Nephron progenitor cell (in vitro differentiated cells): ENCODE data around the gene SPRED2.

ENCODE experiments used
- DNase-seq: peaks from one replicate; pipeline ENCODE4 v3.0.0; 2021
- H3K27ac Mint-ChIP-seq: 2 replicates; pipeline ENCODE4 v1.8.0; 2021; ENCODE audit warnings: mild to moderate bottlenecking, moderate library complexity, mixed read lengths
- H3K27me3 Mint-ChIP-seq: 2 replicates; pipeline ENCODE4 v1.8.0; 2021; ENCODE audit warnings: mild to moderate bottlenecking, low read depth, mixed read lengths; ENCODE audit not compliant: poor library complexity
- H3K36me3 Mint-ChIP-seq: 2 replicates; pipeline ENCODE4 v1.8.0; 2021; ENCODE audit warnings: low read depth, mixed read lengths
- H3K4me1 Mint-ChIP-seq: 2 replicates; pipeline ENCODE4 v1.8.0; 2021; ENCODE audit warnings: mixed read lengths
- H3K4me3 Mint-ChIP-seq: 2 replicates; pipeline ENCODE4 v1.8.0; 2021; ENCODE audit warnings: mild to moderate bottlenecking, moderate library complexity, mixed read lengths
- H3K9me3 Mint-ChIP-seq: 2 replicates; pipeline ENCODE4 v1.8.0; 2021; ENCODE audit warnings: mild to moderate bottlenecking, moderate library complexity, mixed read lengths
- TF ChIP-seq, protein P1 (sequence below): fragments of 200-600 bp; sonication (generic); IDR thresholded peaks from 2 replicates; pipeline ENCODE4 v1.5.0; 2021; ENCODE audit warnings: antibody characterized with exemption

SPRED2 gene

DNA sequence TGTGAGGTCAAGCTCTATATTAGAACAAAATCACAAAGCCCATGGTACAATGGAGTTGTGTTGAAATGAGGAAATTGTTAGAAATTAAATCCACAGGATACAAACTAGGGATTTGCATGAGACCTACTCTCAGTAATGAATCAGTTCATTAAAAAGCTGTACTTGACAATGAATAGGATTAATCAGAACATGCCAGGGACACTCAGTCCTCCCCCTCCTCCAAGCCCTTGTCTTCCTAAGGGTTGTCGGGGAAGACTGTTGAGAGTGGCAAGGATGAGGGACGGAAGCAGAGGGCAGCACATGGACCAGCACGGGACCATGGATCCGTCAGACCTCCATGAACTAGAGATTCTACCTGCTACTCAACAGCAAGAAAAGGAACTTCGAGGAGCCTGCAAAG is 39.8 kb downstream of the SPRED2 start:
- no peak overlapping the region for H3K27ac Mint-ChIP-seq

DNA sequence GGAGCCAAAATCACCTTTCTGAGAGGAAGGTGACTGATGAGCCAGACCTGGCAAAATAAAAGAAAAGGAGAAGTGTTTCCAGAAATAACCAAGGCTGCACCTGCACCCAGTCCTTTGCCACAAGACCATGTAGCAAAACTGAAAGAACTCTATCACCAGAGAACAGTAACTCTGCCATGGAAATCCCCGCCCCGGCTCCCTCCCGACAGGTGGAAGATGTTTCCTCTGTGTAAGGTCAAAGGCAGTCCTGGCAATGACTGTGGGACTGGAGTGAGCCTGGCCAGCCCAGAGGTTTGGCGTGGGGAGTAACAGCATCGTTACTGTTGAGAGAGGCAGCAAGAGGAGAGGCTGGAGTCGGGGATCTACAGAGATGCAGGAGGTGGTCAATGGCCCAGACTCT is 42.3 kb downstream of the SPRED2 start:
- no peak overlapping the region for H3K27ac Mint-ChIP-seq

More for the DNA sequence above, 39.8 kb downstream of the SPRED2 start:
- Mint-ChIP-seq H3K27me3 (no peaks in the 10 kb centered on the region), H3K36me3 (peaks cover 2% of the 10 kb centered on the region), H3K9me3 (peaks cover 1% of the 10 kb centered on the region), H3K4me3 (no peak overlapping the region), H3K4me1 (peaks cover 64% of the 10 kb centered on the region)
- no peak for DNase-seq
- TF ChIP-seq, protein P1, sequence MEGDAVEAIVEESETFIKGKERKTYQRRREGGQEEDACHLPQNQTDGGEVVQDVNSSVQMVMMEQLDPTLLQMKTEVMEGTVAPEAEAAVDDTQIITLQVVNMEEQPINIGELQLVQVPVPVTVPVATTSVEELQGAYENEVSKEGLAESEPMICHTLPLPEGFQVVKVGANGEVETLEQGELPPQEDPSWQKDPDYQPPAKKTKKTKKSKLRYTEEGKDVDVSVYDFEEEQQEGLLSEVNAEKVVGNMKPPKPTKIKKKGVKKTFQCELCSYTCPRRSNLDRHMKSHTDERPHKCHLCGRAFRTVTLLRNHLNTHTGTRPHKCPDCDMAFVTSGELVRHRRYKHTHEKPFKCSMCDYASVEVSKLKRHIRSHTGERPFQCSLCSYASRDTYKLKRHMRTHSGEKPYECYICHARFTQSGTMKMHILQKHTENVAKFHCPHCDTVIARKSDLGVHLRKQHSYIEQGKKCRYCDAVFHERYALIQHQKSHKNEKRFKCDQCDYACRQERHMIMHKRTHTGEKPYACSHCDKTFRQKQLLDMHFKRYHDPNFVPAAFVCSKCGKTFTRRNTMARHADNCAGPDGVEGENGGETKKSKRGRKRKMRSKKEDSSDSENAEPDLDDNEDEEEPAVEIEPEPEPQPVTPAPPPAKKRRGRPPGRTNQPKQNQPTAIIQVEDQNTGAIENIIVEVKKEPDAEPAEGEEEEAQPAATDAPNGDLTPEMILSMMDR, result no peak

DNA sequence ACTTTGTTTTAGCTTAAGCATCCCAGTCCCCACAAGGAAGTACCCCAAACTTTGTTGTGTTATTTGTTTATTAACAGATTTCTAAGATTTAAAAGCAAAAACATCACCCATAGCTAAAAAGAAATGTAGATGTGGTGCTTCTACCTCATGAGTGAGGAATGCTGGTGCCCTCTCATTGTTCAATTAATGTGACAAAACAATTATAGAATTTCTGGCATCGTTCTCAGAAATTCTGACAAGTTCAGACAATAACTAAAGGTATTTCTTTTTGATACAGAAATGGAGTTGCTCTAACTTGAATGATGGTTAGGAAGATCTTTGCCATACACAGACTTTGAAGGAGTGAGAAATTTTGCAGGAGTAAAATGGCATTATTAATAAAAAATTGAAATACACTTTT is 42.9 kb downstream of the SPRED2 start:
- TF ChIP-seq, protein P1, result no peak
- Mint-ChIP-seq H3K27ac (peak overlapping the region; percentile 48), H3K4me3 (no peak overlapping the region), H3K9me3 (no peaks in the 10 kb centered on the region), H3K4me1 (peaks cover 59% of the 10 kb centered on the region), H3K36me3 (peaks cover 11% of the 10 kb centered on the region), H3K27me3 (no peaks in the 10 kb centered on the region)
- no peak for DNase-seq

More for the DNA sequence above, 42.3 kb downstream of the SPRED2 start:
- TF ChIP-seq, protein P1, result no peak
- no peak for DNase-seq
- no peak overlapping the region for H3K4me3 Mint-ChIP-seq
- H3K36me3 Mint-ChIP-seq, result peaks cover 11% of the 10 kb centered on the region
- H3K27me3 Mint-ChIP-seq, result no peaks in the 10 kb centered on the region
- peaks cover 60% of the 10 kb centered on the region for H3K4me1 Mint-ChIP-seq
- no peaks in the 10 kb centered on the region for H3K9me3 Mint-ChIP-seq

DNA sequence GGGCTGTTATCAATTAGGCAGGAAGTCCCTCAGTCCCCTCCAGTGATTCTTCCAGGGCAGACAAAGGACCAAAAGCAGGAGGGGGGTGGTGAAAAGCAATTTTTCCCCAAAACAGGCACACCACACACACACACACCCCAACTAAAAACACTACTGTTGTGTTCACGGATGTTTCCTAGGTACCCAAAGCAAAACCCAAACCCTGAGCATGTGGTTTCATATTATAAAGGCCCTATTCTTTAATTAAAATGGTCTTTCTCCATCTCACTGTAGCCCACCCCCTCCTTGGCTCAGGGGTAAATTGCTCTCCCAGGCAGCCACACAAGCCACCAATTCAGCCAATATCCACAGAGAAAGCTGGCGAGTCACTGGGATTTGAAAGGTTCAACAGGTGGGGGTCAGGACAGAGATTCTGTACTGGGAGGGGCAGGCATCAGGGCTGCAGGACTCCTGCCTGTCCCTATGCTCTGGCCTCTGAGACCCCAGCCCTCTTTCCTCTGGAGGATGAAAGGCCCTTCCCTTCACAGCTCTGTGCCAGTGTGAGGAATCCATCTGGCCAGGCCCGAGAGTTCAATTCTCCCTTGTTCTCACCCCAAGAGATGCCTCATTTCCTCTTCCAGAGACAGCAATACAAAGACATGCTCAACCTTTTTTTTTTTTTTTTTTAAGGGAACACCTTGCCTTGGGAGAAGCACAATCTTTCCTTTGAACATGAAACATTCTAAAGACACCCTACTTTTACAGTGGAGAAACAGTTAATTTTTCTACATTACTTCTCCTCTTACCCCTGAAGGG is 43.6 kb downstream of the SPRED2 start:
- TF ChIP-seq, protein P1, result no peak
- peaks cover 65% of the 10 kb centered on the region for H3K4me1 Mint-ChIP-seq

GRCh38 chr2:65388051-65388531 is 44.3 kb downstream of the SPRED2 start:
- no peak for DNase-seq
- Mint-ChIP-seq H3K36me3 (peaks cover 11% of the 10 kb centered on the region), H3K27me3 (no peaks in the 10 kb centered on the region), H3K27ac (peak overlapping the region; percentile 90), H3K4me3 (no peak overlapping the region), H3K4me1 (peaks cover 72% of the 10 kb centered on the region), H3K9me3 (no peaks in the 10 kb centered on the region)
- TF ChIP-seq, protein P1, result no peak

More for the DNA sequence above, 43.6 kb downstream of the SPRED2 start:
- no peaks in the 10 kb centered on the region for H3K27me3 Mint-ChIP-seq
- no peak overlapping the region for H3K4me3 Mint-ChIP-seq
- H3K27ac Mint-ChIP-seq, result peak overlapping the region; percentile 94
- no peaks in the 10 kb centered on the region for H3K9me3 Mint-ChIP-seq
- DNase-seq, result no peak
- H3K36me3 Mint-ChIP-seq, result peaks cover 11% of the 10 kb centered on the region

DNA sequence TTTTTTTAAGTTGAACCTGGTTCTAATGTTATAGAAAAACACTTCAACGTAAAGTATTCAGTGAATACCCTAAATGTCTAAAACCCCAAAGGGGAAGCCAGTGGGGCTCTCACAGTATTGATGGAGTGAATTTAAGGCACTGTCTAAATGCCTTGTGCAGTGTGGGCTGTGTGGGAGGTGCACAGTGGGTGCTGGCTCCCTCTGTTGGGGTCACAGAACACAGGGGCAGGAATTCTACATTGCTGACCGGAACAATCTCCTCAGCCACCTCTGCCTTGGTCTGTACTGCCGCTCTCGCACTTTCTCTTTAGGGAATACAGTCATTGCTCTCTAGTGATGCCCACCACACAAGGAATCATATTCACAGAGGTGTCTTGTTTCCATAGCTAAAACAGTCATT is 45.4 kb downstream of the SPRED2 start:
- Mint-ChIP-seq H3K27me3 (no peaks in the 10 kb centered on the region), H3K4me3 (no peak overlapping the region), H3K27ac (peak overlapping the region; percentile 45), H3K4me1 (peaks cover 83% of the 10 kb centered on the region), H3K36me3 (peaks cover 11% of the 10 kb centered on the region), H3K9me3 (no peaks in the 10 kb centered on the region)
- TF ChIP-seq, protein P1, result no peak
- DNase-seq, result no peak
